HEK293T (cell line): Measurements from ENCODE around the gene GRIFIN.
A peak's percentile ranks its signal among the peaks of the same experiment; 100 is the strongest.

Source experiments
- CTCF ChIA-PET: fragments of 350-600 bp; formaldehyde crosslinking; extraction: SDS; loops from one replicate; lab custom pipeline; 2021; ENCODE audit warnings: antibody characterized with exemption, inconsistent platforms; lab: Yijun Ruan, JAX
- POLR2A ChIA-PET: fragments of 350-600 bp; formaldehyde crosslinking; extraction: SDS; loops from one replicate; lab custom pipeline; 2020; ENCODE audit warnings: antibody characterized with exemption, inconsistent platforms; lab: Yijun Ruan, JAX
- DNase-seq: peaks from one replicate; pipeline ENCODE4 v3.0.0; 2012; ENCODE audit warnings: mixed read lengths; ENCODE audit errors: extremely low spot score
- ARNT ChIP-seq: fragments of 450-650 bp; IDR thresholded peaks from 2 replicates; pipeline ENCODE4 v1.6.1; 2017; ENCODE audit warnings: mild to moderate bottlenecking
- BHLHE40 ChIP-seq: fragments of 450-650 bp; IDR thresholded peaks from 2 replicates; pipeline ENCODE4 v1.6.1; 2016; ENCODE audit warnings: mild to moderate bottlenecking, moderate library complexity, borderline replicate concordance
- CTBP1 ChIP-seq: fragments of 450-650 bp; IDR thresholded peaks from 2 replicates; pipeline ENCODE4 v1.6.1; 2016; ENCODE audit warnings: borderline replicate concordance
- ELF4 ChIP-seq: fragments of 450-650 bp; IDR thresholded peaks from 2 replicates; pipeline ENCODE4 v1.6.1; 2017; ENCODE audit warnings: antibody characterized with exemption
- FOXA1 ChIP-seq: fragments of 450-650 bp; IDR thresholded peaks from 2 replicates; pipeline ENCODE4 v1.6.1; 2016; ENCODE audit warnings: mild to moderate bottlenecking
- FOXK2 ChIP-seq: fragments of 450-650 bp; IDR thresholded peaks from 2 replicates; pipeline ENCODE4 v1.6.1; 2016; ENCODE audit warnings: mild to moderate bottlenecking
- FOXM1 ChIP-seq: fragments of 450-650 bp; IDR thresholded peaks from 2 replicates; pipeline ENCODE4 v1.6.1; 2017; ENCODE audit warnings: mild to moderate bottlenecking, borderline replicate concordance
- HDGF ChIP-seq: fragments of 450-650 bp; IDR thresholded peaks from 2 replicates; pipeline ENCODE4 v1.6.1; 2017; ENCODE audit warnings: antibody characterized with exemption, borderline replicate concordance
- L3MBTL2 ChIP-seq: fragments of 450-650 bp; conservative IDR thresholded peaks from 2 replicates; pipeline ENCODE4 v1.6.1; 2016; ENCODE audit warnings: mild to moderate bottlenecking
- LEF1 ChIP-seq: fragments of 450-650 bp; IDR thresholded peaks from 2 replicates; pipeline ENCODE4 v1.6.1; 2017; ENCODE audit warnings: mild to moderate bottlenecking, borderline replicate concordance
- NFRKB ChIP-seq: fragments of 450-650 bp; IDR thresholded peaks from 2 replicates; pipeline ENCODE4 v1.6.1; 2016; ENCODE audit warnings: mild to moderate bottlenecking, moderate library complexity
- SP1 ChIP-seq: fragments of 450-650 bp; IDR thresholded peaks from 2 replicates; pipeline ENCODE4 v1.6.1; 2017
- SUZ12 ChIP-seq: fragments of 450-650 bp; IDR thresholded peaks from 2 replicates; pipeline ENCODE4 v1.6.1; 2016; ENCODE audit warnings: mild to moderate bottlenecking
- TARDBP ChIP-seq: fragments of 450-650 bp; IDR thresholded peaks from 2 replicates; pipeline ENCODE4 v1.6.1; 2016
- ZNF384 ChIP-seq: fragments of 450-650 bp; IDR thresholded peaks from 2 replicates; pipeline ENCODE4 v1.6.1; 2016
- TF ChIP-seq, protein P1 (sequence below): fragments of 450-650 bp; IDR thresholded peaks from 2 replicates; pipeline ENCODE4 v1.6.1; 2016

Gene GRIFIN

DNA sequence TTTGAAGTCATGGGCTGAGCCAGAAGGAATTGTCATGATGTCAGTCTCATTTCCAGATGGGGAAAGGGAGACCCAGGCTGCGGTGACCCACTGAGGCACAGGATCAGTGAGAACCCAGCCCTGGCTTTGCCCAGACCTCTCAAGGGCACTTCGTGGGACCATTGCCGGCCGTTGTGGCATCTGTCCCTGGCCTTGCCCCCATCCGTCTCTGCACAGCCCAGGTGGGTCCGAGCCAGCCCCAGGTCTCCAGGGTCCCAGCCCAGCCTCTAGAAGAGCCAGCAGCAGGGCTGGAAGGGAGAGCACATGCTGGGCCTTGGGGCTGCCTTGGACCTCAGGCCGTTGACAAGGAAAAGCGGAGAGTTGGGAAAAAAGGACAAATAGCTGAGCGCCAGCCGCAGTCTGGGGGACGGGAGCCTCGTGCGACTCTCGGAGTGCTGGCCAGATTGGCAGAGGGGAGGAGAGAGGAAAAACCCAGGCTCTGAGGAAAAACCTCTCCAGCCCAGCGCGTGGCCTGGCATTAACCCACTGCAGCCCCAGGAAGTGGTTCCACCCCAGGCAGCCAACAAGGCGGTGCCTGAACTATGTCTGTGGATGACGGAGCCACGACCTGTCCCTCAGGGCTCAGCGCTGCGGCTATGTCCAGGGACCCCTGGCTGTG, 30.2 kb downstream of the GRIFIN start:
- TF ChIP-seq SUZ12 (no peak), NFRKB (no peak), SP1 (no peak), FOXM1 (no peak), LEF1 (no peak)
- TF ChIP-seq, protein P1, sequence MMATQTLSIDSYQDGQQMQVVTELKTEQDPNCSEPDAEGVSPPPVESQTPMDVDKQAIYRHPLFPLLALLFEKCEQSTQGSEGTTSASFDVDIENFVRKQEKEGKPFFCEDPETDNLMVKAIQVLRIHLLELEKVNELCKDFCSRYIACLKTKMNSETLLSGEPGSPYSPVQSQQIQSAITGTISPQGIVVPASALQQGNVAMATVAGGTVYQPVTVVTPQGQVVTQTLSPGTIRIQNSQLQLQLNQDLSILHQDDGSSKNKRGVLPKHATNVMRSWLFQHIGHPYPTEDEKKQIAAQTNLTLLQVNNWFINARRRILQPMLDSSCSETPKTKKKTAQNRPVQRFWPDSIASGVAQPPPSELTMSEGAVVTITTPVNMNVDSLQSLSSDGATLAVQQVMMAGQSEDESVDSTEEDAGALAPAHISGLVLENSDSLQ, result no peak
- no peak for DNase-seq
- ChIA-PET CTCF (no interaction called here), POLR2A (no interaction called here)

- POLR2A ChIA-PET, result no interaction called here
- CTCF ChIA-PET, result no interaction called here
- DNase-seq, result no peak
- no peak for TF ChIP-seq SP1
- TF ChIP-seq LEF1, result no peak
- TF ChIP-seq CTBP1, result no peak
Observed at GRCh38 chr7:2445047-2445446, 31.2 kb downstream of the GRIFIN start.

- no peak for TF ChIP-seq SP1
- no peak for DNase-seq
- ChIA-PET POLR2A (no interaction called here), CTCF (interaction anchor here (1.0 kb wide), 1 partner anchor 24 kb away, joined by 6 read pairs; no protein-coding TSS in a partner anchor)
Observed at GRCh38 chr7:2444476-2444875, 31.7 kb downstream of the GRIFIN start.

GRCh38 chr7:2443491-2443890, 32.7 kb downstream of the GRIFIN start:
- TF ChIP-seq ZNF384, result no peak
- no peak for TF ChIP-seq SP1
- CTCF ChIA-PET, result no interaction called here
- no peak for DNase-seq
- POLR2A ChIA-PET, result no interaction called here

DNA sequence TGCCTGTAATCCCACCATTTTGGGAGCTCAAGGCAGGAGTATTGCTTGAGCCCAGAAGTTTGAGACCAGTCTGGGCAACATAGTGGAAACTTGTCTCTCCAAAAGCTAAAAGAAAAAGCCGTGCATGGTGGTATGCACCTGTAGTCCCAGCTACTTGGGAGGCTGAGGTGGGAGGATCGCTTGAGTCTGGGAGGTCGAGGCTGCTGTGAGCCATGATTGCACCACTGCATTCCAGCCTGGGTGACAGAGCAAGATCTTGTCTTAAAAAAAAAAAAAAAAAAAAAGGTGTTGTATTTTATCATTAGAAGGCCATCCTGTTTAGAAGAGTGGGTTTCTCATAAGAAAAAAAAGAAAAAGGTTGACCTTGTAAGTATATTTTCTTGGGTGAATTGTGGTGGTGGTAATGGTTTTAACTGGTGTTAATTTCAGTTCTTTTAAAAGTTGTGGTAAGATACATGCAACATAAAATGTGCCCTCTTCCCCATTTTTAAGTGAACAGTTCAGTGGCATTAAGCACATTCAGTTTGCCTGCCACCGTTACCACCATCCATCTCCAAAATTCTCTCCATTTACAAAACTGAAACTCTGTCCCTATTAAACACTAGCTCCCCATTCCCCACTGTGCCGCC, 34.7 kb downstream of the GRIFIN start:
- POLR2A ChIA-PET, result no interaction called here
- TF ChIP-seq BHLHE40, result no peak
- no peak for TF ChIP-seq FOXA1
- TF ChIP-seq FOXM1, result no peak
- no peak for TF ChIP-seq L3MBTL2
- no peak for TF ChIP-seq SP1
- TF ChIP-seq, protein P1, result no peak
- no peak for TF ChIP-seq ZNF384
- TF ChIP-seq FOXK2, result no peak
- no peak for TF ChIP-seq NFRKB
- CTCF ChIA-PET, result no interaction called here

GRCh38 chr7:2440608-2441245, 35.5 kb downstream of the GRIFIN start:
- POLR2A ChIA-PET, result no interaction called here
- peak; percentile 3 for DNase-seq
- CTCF ChIA-PET, result no interaction called here
- TF ChIP-seq LEF1 (no peak), ELF4 (no peak)

More for the DNA sequence above, 34.7 kb downstream of the GRIFIN start:
- no peak for DNase-seq

- ChIA-PET POLR2A (no interaction called here), CTCF (interaction anchor here (0.6 to 1.3 kb wide), 2 partner anchors 18 to 30 kb away, joined by 3 read pairs; no protein-coding TSS in a partner anchor)
- no peak for DNase-seq
- TF ChIP-seq FOXA1 (no peak), LEF1 (no peak), L3MBTL2 (no peak), HDGF (no peak), ARNT (no peak), ZNF384 (no peak), CTBP1 (no peak), FOXK2 (no peak), TARDBP (no peak), BHLHE40 (no peak), NFRKB (no peak), ELF4 (no peak), SUZ12 (no peak), SP1 (no peak), FOXM1 (no peak)
- TF ChIP-seq, protein P1, result no peak
Observed at GRCh38 chr7:2438775-2439174, 37.4 kb downstream of the GRIFIN start.
